Astrocyte (in vitro differentiated cells and primary cell): Measurements from ENCODE around the gene NELFB.

Experiments
- CTCF ChIP-seq: IDR thresholded peaks from 2 replicates; pipeline ENCODE4 v1.5.1; 2011; ENCODE audit warnings: low read depth, mild to moderate bottlenecking, inconsistent platforms, low read length, moderate library complexity; ENCODE audit not compliant: insufficient read depth
- EZH2 ChIP-seq: IDR thresholded peaks from 2 replicates; pipeline ENCODE4 v1.6.1; 2012; ENCODE audit warnings: mild to moderate bottlenecking, low read length, inconsistent platforms; ENCODE audit not compliant: insufficient read depth

GRCh38 chr9:137212520-137212919, 42.6 kb upstream of the NELFB start:
- TF ChIP-seq CTCF, result no peak
- no peak for TF ChIP-seq EZH2
